Endothelial cell of hepatic sinusoid (primary cell): ENCODE data around the gene TRIB2.
"Not testable (repeated sequence)": the region's sequence is repeated elsewhere in the genome, so short reads cannot be mapped to it uniquely, and the experiment has no call there.

ENCODE experiments used
- in situ Hi-C: cut with HindIII; loops from 2 replicates; pipeline ENCODE4 v1.10.0; 2017; ENCODE audit warnings: low sequenced_read_pairs

Gene TRIB2

DNA sequence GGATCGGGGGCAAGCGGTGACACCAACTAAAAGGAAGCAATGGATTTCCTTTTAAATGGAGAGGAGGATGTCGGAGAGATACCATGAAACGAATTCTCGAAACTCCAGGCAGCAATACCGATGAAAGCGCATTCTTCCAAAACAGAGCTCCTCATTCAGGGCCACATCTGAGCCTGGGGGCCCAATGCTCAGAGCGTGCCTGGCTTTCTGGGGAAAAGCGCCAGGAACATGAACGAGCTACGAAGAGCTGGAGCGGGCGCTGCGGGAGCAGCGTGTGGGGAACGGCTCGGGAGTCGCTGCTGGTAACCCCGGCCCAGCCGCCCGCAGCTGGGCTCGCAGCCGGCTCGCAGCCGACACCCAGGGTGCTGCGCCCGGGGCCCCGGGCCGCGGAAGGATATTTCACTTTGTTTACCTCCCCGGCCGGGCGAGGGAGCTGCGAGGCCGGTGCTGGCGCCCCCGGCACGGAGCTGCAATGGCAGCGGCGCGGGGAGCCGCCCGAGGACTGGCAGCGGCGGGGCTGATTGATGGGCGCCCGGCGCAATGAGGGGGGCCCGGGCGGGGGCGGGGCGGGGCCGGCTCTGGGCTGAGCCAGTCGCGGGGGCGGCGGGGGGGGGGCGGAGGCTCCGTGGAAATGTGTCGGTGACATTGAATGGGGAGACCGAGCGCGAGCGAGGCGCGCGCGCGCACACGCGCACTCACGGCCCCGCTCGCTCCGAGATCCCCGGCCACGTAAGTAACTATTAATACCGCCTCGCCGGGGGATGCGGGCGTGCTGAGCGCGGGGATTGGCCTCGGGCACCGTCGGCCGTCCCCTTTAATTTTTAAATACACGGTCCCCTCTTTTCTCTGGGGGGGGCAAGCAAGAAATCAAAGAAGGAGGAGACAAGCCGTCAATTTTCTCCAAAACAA, at the start of gene TRIB2:
TSS of gene TRIB2 (plus strand) at position 655 of the 909 bp plus-strand sequence. CDS start 1,372 bp downstream, outside the sequence.
- in situ Hi-C loops: no loop called here

DNA sequence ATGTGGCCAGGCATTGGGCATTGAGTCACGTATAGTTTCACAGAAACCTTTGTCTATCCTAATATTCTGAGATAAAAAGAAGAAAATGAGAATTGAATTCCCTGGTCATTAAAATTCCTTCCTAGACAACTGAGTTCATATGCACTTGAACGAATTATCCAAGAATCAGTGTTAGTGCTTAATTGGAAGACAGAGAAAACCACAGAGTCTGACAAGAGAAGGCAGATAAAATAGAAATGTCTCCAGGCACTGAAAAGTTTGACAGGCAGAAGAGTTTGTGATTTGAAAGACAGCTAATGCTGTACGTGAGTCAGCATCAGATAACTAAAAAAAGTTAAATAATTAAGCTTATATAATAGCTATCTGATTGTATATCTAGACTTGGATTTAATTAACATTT, 47.7 kb upstream of the TRIB2 start:
- in situ Hi-C loops: no loop called here

DNA sequence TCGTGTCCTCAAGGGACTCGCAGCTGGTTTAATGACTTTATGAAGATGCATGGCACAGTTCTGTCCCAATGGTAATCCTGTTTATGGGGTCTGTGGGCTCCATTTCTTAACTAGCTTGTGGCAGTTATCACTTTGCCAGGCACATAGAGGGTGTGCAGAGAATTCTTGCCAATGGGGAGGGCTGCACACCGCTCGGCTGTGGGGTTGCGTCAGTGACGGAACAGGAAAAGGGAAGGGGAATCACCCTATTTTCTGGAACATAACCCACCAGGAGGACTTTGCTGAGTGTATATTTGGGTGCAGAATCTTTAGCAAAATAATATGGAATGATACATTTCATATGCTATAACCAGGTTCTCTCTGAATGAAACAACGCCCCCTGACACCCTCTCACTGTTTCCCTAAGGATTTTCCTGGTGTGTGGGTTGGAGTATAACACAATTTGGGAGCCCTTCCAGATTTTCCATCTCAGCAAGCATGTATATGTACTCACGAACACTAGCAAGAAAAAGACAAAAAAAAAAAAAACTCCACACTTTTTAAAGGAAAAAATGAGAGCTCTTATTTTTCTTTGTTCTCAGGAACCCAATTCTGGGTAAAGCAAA, 43.9 kb upstream of the TRIB2 start:
- in situ Hi-C loops: no loop called here

DNA sequence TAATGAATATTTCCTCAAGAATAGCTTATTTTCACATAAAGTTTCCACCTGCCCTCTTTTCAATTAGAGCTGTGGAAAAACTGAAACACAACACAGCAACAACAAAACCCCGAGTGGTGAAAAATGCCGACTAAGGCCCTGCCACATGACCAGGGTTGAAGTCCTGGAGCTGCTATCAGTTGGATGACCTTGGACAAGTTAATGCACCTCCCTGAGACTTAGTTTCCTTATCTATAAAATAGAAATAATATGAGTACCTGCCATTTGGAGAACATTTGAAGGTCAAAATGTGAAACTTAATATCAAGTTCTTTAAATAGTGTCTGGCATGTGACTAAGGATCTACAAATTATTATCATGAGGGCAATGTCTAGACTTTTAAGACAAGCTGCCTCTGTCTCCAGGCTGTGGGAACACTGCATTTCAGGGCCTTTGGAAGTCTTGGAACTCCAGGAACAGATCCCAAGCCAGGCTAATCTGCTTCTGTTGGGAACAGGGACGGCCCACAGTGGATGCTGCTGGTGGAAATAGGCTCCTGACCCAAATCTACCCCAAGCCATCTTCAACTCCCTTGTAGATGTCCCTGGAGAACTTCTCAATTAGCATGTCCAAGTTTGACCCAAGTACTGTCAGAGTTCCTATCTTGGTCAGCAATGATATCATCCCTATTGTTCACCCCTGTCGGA, 42.0 kb upstream of the TRIB2 start:
- in situ Hi-C loops: no loop called here

DNA sequence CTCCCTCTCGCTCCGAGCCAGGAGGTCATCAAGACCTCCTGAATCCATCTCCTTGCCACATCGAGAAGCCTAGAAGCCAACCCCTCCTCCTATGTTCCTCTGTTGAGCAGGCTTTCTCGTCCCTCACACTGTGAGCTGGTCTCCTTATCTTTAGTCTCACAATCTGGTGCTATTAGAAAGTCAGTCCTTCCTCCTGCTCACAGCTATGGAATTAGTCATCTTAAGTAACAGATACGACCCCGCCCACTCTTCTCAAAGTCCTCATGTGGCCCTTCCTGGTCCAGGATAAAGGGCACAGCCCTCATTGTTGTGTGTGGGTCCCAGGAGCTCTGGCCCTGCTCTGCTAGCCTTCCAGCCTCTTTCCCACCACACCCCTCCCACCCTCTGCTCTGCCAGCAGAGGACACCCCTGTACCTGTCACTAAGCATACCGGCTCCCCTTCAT, 41.4 kb upstream of the TRIB2 start:
- in situ Hi-C loops: no loop called here

DNA sequence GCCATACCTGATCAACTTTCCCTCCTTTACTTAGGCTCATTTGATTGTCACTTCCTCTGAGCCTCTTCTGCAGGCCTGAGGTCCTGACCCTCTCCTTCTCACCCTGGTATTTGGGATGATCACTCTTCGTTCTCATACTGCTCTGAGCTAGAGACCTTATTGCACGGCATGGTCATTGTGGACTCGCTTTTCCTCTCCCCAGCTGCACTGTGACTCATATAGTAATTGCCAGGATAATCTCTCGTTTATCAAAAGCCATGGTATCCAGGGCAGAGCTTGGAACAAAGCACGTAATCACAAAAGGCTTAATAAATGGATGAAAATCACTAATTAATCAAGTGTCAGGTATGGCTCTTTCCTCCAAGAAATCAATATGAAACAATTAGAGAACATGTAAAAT, 40.9 kb upstream of the TRIB2 start:
- in situ Hi-C loops: no loop called here

DNA sequence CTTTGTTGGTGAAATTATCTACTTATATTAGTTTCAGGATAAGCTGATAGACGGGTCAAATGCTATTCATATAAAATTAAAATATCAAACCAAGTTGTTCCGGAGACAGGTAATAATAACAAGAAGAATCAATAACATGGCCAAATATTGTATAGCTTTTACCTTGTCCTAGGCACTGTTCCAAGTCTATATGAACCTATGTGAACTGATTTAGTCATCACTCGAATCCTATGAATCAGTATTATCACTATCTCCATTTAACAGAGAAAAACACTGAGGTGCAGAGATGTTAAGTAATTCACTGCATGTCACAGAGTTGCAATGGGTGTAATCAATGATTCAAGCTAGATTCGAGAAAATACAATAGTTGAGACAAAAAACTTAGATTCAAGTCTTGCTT, 40.0 kb upstream of the TRIB2 start:
- in situ Hi-C loops: no loop called here

DNA sequence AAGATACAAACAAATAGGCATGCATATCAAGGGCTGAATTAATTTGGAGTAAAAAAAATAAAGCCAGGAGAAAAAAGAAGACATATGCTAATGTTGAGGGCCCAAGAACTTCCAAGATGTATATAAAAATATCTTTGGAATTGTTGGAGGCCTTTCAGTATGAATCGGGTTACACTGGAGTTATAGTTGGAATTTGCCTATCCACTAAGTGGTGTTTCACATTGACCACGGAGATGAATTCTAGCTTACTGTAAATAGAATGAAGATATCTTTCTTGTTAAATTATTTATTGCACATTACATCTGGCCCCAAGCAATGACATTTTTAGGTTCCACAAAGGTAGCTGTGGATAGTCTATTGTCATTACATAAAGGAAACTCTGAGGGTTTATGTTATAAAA, 38.5 kb upstream of the TRIB2 start:
- in situ Hi-C loops: no loop called here

DNA sequence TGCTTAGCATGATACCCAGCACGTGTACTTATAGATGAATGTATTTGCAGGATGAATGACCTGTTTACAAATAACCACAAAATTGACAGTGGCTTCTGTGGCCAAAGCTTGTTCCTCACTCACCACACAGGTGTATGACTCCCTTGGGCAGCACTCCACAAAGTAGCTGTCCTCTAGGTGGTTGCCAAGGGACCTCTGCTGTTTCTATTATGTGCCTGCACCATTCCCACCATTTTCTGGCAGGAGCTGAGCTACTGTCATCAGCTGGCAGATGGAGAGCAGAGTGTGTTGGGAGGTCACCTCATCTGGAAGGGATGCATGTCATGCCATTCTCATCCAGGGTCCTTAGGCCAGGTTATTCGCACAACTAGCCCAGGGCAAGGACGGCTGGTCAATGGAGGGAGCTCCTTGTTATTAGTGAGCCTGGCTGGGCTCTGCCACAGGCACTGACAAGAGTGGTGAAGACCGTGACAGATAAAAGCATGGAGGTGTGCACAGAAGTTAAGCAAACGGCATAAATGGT, 37.1 kb upstream of the TRIB2 start:
- in situ Hi-C loops: no loop called here

DNA sequence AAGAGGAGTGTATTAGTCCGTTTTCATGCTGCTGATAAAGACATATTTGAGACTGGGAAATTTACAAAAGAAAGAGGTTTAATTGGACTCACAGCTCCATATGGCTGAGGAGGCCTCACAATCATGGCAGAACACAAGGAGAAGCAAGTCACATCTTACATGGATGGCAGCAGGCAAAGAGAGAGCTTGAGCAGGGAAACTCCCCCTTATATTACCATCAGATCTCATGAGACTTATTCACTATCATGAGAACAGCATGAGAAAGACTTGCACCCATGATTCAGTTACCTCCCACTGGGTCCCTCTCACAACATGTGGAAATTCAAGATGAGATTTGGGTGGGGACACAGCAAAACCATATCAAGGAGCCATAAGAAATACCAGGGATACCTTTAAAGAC, 36.6 kb upstream of the TRIB2 start:
- in situ Hi-C loops: not testable (repeated sequence)

DNA sequence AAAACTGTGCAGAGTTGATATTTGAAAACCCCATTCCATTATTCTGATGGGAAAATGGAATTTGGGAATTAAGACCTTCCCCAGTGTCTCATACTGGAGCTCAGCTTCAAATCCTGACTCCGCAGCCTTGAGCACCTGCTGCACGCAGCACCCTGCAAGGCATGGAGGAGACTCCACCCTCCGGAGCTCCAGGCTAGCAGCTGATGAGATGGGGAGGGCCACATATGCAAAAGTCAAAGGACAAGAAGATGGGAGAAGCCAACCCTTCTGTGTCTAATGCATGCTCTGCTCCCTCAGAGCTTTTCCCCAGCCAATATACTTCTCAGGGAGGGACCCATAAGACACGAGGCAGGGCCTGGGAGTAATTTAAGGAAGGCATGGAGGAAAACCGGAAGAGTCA, 34.7 kb upstream of the TRIB2 start:
- in situ Hi-C loops: no loop called here

DNA sequence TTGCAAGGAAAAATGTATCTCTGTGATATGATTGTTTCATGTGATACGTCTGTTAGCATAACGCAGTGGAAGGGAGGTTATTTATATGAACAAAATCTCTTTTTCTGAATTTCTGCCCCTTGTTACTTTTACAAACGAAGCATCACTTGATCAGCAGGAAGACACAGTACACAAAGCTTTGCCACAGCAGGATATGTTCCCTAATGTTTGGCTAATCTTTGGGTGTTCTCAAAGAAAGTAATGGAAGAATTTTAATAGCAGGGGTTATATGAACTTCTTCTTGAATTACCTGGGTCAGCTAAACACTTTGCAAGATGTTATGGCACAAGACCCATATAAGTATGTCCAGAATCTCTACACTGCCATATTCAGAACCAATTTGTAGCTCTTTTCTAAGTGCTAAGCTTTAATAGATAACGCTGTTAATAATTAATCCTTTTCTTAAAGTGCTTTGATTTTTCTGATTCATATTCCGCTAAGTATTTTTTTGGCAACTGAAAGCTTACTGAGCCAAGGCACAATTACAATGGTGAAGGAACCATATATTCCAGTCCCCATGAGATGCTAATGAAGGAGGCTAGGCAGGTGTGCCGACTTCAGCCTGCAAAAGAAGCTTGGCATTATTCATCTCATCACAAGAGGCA, 33.2 kb upstream of the TRIB2 start:
- in situ Hi-C loops: no loop called here

DNA sequence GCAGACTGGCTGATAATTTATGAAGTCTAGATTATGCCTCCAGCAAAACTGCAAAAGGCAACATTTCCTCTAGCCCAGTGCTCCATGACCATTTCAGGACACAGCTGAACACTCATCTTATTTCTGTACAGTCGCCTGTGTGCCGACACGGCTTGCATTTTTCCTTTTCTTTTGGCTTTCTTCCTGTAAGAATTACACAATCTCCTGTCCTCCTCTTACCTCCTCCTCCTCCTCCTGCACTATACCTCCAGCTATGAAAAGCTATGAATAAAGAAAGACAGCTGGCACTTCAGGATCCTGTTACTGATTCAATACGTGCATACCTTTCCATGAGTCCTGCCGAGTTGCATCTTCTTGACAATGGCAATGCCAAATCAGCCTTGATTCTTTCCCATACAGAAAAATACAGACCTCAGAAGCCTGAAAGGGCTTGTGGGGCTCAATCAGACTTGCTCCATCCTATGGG, 32.2 kb upstream of the TRIB2 start:
- in situ Hi-C loops: no loop called here

DNA sequence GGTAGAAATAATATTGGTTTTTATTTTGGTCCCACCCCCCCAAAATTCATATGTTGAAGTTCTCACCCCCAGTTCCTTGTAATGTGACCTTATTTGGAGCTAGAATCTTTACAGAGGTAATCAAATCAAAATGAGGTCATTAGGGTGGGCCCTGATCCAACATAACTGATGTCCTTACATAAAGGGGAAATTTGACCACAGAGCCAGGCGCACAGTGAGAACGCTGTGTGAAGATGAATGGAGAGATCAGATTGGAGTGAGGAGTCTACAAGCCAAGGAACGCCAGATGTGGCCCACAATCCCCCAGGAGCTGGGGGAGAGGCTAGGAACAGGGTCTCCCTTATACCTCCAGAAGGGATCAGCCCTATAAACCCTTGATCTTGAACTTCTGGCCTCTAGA, 31.6 kb upstream of the TRIB2 start:
- in situ Hi-C loops: no loop called here

DNA sequence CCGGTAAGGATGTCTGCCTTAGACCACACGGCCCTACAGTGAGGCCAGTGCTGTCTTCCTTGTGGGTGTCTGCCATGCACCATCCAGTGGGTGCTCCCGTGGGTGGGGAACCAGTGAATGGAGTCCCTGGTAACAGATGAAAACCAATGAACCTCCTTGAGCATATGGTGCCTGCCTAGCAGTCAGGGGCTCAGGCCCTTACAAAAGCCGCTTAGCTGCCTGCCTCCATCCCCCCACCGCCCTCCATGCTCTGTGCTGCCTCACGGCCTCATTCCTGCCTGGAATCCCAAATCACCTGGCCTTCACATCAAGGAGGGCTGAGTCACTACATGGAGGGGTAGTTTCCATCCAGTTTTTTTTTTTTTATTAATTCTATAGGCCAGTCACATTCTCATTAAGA, 30.8 kb upstream of the TRIB2 start:
- in situ Hi-C loops: no loop called here

DNA sequence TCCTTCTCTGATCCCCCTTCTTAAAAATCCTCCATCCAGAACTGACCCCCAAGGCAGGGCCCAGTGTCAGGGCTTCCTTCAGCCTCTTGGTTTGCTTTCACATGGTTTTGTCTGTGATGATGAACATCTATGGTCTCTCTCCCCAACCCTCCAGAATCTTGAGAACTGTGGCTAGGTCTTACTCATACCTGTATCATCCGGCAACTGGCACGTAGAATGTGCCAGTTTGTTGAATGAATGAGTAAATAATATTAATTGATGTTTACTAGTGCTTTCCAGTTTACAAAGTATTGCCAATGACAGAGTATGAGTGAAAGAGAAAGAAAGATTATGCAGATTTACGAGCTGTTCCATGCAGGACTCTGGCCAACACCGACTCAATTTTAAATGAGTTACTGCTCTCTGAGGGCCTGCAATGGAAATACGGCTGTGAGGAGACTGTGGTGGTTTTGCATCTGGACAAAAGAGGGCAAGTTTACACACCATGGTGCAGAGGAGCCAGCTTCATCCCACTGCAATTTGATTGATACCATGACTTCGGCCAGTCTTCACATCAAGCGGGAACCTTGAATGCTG, 29.9 kb upstream of the TRIB2 start:
- in situ Hi-C loops: no loop called here

DNA sequence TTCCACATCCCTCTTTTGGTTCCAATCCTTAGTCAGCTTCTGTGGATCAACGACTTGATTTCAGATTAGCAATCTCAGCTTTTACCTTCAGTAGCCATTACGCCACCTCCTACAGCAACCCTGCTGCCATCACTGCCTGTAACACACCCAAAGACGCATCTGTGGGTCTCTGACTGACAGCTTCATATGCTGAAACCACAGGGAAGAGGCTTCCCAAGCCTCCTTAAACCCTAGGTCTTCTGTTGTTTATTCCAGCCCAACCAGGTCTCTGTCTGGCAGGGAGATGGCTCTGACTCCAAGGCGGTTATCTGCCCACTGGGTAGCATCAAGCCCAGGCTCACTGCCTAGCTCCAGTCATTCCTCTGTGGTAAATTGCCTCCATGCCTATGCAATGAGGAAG, 28.6 kb upstream of the TRIB2 start:
- in situ Hi-C loops: no loop called here

DNA sequence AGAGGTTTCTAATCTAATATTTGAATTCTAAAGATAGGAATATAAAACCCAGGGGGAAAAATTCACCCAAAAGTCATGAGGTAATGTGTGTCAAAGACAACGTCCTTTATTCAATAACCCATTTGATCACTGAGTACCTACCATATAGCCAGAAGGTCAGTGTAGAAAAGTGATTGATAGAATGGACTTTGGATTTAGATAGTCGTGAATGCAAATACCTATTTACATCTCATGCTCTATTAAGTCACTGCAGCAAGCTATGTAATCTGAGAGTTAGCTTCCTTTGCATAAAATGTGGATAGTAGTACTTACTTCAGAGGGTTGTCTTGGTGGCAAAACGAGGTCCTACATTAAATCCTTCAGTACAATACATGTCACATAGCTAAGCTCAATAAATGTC, 27.8 kb upstream of the TRIB2 start:
- in situ Hi-C loops: no loop called here

DNA sequence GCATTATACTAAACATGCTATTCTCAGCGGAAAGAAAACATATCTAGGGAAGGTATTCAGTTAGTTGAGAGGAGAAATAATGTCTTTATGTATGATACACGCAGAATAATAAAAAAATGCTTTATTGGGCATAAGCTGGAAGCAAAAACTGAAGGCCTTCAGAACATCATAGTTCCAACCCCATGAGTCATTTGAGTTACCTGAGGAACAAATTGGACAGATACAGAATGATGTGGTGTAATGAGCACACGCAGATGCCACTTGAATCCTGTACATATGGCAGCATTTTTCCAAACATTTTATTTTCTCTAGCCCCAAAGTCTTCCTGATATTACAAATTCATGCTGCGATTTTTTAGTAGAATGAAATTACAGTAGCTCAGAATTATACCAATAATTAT, 23.2 kb upstream of the TRIB2 start:
- in situ Hi-C loops: loop anchor here (10.0 kb wide), 1 partner anchor 139 kb away; no protein-coding TSS in a partner anchor

DNA sequence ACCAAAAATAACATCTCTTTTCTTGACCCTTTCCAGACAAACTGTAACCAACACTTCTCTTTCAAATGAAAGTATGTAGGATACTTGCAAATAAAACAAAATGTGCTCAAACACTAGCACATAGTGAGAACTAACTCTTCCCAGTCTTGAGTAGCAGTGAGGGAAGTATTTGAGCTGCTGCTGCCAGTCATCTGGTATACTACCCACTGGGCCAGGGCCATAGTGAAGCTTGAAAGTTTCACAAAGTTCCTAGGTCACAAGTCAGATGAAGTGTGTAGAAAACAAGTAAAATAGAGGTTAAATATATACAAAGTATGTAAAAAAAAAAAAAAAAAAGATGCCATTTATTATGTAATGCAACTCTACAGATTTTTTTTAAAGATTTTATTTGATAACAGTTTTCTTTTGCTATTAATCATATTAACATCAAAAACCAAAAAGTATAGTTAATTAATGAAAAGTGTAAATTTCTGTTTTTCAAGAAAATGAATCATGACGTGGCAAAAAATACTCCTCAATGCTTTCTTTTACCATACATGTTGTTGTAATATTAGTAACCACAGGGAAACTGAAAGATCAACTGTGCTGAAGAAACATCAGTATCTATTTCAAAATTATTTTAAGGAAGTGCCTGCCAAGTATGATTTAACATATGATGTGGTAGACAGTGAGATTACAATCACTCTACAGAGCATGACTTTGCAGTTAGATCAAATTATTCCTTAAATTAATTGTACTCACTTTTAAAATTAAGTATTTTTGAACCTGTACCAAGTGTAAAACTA, 21.6 kb upstream of the TRIB2 start:
- in situ Hi-C loops: loop anchor here (10.0 kb wide), 1 partner anchor 140 kb away; no protein-coding TSS in a partner anchor
